ENCODE results near the gene APOE. TPM values are rescaled to one million over a fixed set of nuclear protein-coding genes. Genes with fewer than 3 reads are reported as not detected.
"Not testable (repeated sequence)": the region's sequence is repeated elsewhere in the genome, so short reads cannot be mapped to it uniquely, and the experiment has no call there.

APOE gene
- total and polyA plus RNA-seq, 12 donors: 569 to 21,602 (median 8,894) TPM

DNA sequence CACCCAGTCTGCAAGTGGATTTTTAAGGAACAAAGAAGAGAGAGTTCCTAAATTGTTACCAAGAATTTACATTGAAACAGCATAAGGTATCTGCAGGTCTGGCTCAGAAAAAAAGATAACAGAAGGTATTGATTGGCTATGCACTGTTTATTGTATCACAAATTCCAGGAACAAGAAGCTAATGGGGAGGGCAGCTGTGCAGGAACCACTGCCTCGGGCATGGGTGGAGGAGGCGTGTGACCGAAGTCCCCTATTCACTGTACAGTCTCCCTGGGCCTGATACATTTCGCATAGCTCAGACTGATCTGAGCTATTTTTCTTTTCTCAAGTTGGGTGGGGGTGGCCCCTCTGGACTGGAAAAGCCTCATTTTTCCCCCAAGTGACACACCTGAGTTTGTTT, 47.8 kb upstream of the APOE start:
- Histone ChIP-seq H3K4me3 (no peak overlapping the region), H3K36me3 (replicated peaks in 1 of 2) (peaks cover 0 to 14% of the 10 kb centered on the region in 2 donors), H3K27me3 (no peaks in the 10 kb centered on the region), H3K4me1 (replicated peaks in 1 of 2) (peaks cover 0 to 16% of the 10 kb centered on the region in 2 donors), H3K9me3 (replicated peaks in 1 of 3) (no peaks in the 10 kb centered on the region), H3K27ac (no peak overlapping the region)
- 86 to 91% (median 89%) methylated on average over 4 of the region's 4 CpGs for WGBS, 4 donors
- no peak for DNase-seq
- TF ChIP-seq, protein P1, sequence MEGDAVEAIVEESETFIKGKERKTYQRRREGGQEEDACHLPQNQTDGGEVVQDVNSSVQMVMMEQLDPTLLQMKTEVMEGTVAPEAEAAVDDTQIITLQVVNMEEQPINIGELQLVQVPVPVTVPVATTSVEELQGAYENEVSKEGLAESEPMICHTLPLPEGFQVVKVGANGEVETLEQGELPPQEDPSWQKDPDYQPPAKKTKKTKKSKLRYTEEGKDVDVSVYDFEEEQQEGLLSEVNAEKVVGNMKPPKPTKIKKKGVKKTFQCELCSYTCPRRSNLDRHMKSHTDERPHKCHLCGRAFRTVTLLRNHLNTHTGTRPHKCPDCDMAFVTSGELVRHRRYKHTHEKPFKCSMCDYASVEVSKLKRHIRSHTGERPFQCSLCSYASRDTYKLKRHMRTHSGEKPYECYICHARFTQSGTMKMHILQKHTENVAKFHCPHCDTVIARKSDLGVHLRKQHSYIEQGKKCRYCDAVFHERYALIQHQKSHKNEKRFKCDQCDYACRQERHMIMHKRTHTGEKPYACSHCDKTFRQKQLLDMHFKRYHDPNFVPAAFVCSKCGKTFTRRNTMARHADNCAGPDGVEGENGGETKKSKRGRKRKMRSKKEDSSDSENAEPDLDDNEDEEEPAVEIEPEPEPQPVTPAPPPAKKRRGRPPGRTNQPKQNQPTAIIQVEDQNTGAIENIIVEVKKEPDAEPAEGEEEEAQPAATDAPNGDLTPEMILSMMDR (IDR thresholded peaks at IDR 0.05): no peak
- no peak for TF ChIP-seq POLR2A (IDR thresholded peaks at IDR 0.05)
- intact Hi-C loops (cut with DNase I): no loop called here

DNA sequence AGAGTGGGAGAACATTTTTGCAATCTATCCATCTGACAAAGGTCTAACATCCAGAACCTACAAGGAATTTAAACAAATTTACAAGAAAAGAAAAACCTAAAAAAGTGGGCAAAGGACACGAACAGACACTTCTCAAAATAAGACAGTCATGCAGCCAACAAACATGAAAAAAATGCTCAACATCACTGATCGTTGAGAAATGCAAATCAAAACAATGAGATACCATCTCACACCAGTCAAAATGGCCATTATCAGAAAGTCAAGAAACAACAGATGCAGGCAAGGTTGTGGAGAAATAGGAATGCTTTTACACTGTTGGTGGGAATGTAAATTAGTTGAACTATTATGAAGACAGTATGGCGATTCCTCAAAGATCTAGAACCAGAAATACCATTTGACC, 44.0 kb upstream of the APOE start:
- DNase-seq; H3K4me1 ChIP-seq (replicated peaks in 1 of 2); H3K27ac ChIP-seq; H3K27me3 ChIP-seq; H3K9me3 ChIP-seq (replicated peaks in 1 of 3); H3K4me3 ChIP-seq; intact Hi-C loops (cut with DNase I): not testable (repeated sequence)
- H3K36me3 ChIP-seq (replicated peaks in 1 of 2): peaks cover 0 to 30% of the 10 kb centered on the region in 2 donors
- 76 to 84% (median 81%) methylated on average over 3 of the region's 3 CpGs for WGBS, 4 donors

DNA sequence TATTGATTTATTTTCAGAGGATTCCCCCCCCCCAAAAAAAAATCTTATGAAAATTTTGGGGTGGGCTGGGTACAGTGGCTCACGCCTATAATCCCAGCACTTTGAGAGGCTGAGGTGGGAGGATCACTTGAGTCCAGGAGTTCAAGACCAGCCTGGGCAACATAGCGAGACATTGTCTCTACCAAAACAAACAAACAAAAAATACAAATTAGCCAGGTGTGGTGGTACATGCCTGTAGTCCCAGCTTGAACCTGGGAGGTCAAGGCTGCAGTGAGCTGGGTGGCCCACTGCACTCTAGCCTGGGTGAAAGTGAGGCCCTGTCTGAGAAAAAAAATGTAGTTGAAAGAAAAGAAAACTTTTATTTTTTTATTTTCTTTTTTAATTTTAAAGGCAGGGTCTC, 41.6 kb upstream of the APOE start:
- no peak for TF ChIP-seq POLR2A (IDR thresholded peaks at IDR 0.05)
- TF ChIP-seq, protein P1 (IDR thresholded peaks at IDR 0.05): no peak
- peaks cover 0 to 38% of the 10 kb centered on the region in 2 donors for H3K36me3 ChIP-seq (replicated peaks in 1 of 2)
- intact Hi-C loops (cut with DNase I): no loop called here
- H3K4me1 ChIP-seq (replicated peaks in 1 of 2): peaks cover 0 to 6% of the 10 kb centered on the region in 2 donors
- no peaks in the 10 kb centered on the region for H3K9me3 ChIP-seq (replicated peaks in 1 of 3)
- no peak overlapping the region for H3K4me3 ChIP-seq
- WGBS, 4 donors: 92 to 95% (median 93%) methylated on average over 2 of the region's 2 CpGs
- H3K27me3 ChIP-seq: no peaks in the 10 kb centered on the region
- no peak overlapping the region for H3K27ac ChIP-seq
- DNase-seq: no peak

DNA sequence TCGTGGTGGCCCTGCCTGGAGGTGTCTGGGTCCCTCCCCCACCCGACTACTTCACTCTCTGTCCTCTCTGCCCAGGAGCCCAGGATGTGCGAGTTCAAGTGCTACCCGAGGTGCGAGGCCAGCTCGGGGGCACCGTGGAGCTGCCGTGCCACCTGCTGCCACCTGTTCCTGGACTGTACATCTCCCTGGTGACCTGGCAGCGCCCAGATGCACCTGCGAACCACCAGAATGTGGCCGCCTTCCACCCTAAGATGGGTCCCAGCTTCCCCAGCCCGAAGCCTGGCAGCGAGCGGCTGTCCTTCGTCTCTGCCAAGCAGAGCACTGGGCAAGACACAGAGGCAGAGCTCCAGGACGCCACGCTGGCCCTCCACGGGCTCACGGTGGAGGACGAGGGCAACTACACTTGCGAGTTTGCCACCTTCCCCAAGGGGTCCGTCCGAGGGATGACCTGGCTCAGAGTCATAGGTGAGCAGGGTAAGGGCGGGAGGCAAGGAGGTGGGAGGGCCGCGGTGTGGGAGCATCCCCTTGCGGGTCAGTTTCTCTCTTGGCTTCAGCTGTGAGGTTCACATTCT, 40.3 kb upstream of the APOE start:
- DNase-seq: no peak
- Histone ChIP-seq H3K4me3 (no peak overlapping the region), H3K4me1 (replicated peaks in 1 of 2) (peaks cover 4 to 15% of the 10 kb centered on the region in 2 donors), H3K36me3 (replicated peaks in 1 of 2) (peaks cover 0 to 30% of the 10 kb centered on the region in 2 donors), H3K27me3 (no peaks in the 10 kb centered on the region), H3K27ac (no peak overlapping the region), H3K9me3 (replicated peaks in 1 of 3) (no peaks in the 10 kb centered on the region)
- WGBS, 4 donors: 91 to 97% (median 93%) methylated on average over 18 to 27 of the region's 27 CpGs
- TF ChIP-seq, protein P1 (IDR thresholded peaks at IDR 0.05): no peak
- TF ChIP-seq POLR2A (IDR thresholded peaks at IDR 0.05): no peak
- intact Hi-C loops (cut with DNase I): no loop called here

DNA sequence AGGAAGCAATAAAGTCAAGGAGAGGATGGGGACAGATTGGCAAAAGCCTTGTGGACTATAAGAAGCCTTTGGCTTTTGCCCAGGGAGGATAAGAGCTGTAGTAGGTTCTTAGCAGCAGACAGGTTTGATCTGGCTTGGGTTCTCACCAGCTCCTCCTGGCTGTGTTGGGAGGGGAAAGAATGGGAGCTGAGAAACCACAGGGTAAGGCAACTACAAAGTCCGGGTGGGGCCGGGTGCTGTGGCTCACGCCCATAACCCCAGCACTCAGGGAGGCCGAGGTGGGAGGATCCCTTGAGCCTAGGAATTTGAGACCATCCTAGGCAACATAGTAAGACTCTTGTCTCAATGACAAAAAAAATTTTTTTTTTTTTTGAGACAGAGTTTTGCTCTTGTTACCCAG, 38.9 kb upstream of the APOE start:
- H3K4me3 ChIP-seq: no peak overlapping the region
- WGBS, 4 donors: 86 to 97% (median 91%) methylated on average over 4 of the region's 4 CpGs
- no peaks in the 10 kb centered on the region for H3K9me3 ChIP-seq (replicated peaks in 1 of 3)
- no peak for TF ChIP-seq POLR2A (IDR thresholded peaks at IDR 0.05)
- DNase-seq: no peak
- peaks cover 0 to 32% of the 10 kb centered on the region in 2 donors for H3K36me3 ChIP-seq (replicated peaks in 1 of 2)
- intact Hi-C loops (cut with DNase I): no loop called here
- no peak overlapping the region for H3K27ac ChIP-seq
- peaks cover 6 to 22% of the 10 kb centered on the region in 2 donors for H3K4me1 ChIP-seq (replicated peaks in 1 of 2)
- H3K27me3 ChIP-seq: no peaks in the 10 kb centered on the region
